ENCODE data around the gene RPH3AL.

- no peak for TF ChIP-seq TAF1 (IDR thresholded peaks at IDR 0.05; ENCODE audit: borderline replicate concordance, low read depth, low read length)
- no peak for TF ChIP-seq POLR2AphosphoS5 (IDR thresholded peaks at IDR 0.05; ENCODE audit: low read depth, low read length)
Measured at GRCh38 chr17:230395-230770, 122.2 kb downstream of the RPH3AL start.

Measured in GM12892 (cell line).